Loucy (cell line): ENCODE data around the gene LRRC14B.

ENCODE experiments used
- CTCF ChIP-seq: fragments of 200-600 bp; sonication (generic); conservative IDR thresholded peaks from 2 replicates; pipeline ENCODE4 v1.5.1; 2014; ENCODE audit warnings: mild to moderate bottlenecking, antibody characterized with exemption, low read length
- EZH2phosphoT487 ChIP-seq: fragments of 200-600 bp; IDR thresholded peaks from 2 replicates; pipeline ENCODE4 v1.6.1; 2018; ENCODE audit warnings: antibody characterized with exemption, mild to moderate bottlenecking, moderate library complexity, borderline replicate concordance

- TF ChIP-seq CTCF (no peak), EZH2phosphoT487 (no peak)
Observed at GRCh38 chr5:179401-179800, 11.9 kb upstream of the LRRC14B start.
